ENCODE measurements around the gene ALLC. TPM values are rescaled to one million over a fixed set of nuclear protein-coding genes. Genes with fewer than 3 reads are reported as not detected.
"Not testable (repeated sequence)": the region's sequence is repeated elsewhere in the genome, so short reads cannot be mapped to it uniquely, and the experiment has no call there.

ALLC gene
- total RNA-seq, 4 donors from 2014 or later, result not detected

DNA sequence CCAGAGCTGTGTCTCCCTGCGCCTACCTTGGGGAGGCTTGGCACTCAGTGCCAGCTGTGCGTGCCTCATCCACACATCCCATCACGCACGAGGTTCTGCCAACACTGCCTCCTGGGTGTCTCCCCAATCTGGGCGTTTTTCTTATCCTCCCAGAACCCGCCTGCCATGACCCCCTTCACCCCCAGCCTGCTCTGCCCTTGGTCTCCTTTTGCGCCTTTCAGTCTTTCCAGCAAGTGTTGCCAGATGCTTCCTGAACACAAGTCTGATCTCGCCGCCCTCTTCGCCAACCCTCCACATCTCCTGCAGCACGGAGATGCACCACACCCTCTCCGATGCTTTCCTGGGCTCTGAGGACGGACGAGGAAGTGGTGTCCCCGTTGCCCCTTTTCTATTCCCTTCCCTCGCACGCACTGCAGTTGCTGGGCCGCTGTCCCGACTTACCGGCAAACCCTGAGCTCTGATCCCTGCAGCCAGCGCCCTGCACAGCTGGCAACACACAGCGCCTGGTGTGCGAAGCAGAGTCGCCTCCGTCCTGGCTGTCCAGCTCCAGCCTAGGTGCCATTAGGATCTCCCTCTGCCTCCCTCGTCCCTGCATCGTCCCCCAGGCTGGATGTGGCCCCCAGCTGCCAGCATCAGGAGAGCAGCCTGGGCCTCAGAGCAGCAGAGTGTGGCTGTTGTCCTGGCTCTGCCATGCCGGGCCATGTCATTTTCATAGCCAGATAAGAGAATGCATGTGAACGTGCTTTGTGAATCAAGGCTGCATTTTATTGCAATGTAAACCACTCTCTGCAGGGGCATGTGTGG is 22.6 kb upstream of the ALLC start:
- DNase-seq, result no peak
- Histone ChIP-seq H3K27ac (no peak overlapping the region), H3K4me1 (peaks cover 0 to 13% (median 0%) of the 10 kb centered on the region in 3 donors), H3K9me3 (no peaks in the 10 kb centered on the region), H3K4me3 (no peak overlapping the region), H3K36me3 (no peaks in the 10 kb centered on the region), H3K27me3 (peaks cover 0 to 38% (median 0%) of the 10 kb centered on the region in 4 donors)
- intact Hi-C loops (cut with DNase I), result no loop called here
- 37 to 42% methylated on average over 21 to 27 of the region's 29 CpGs for WGBS, 2 donors
- TF ChIP-seq, protein P1, sequence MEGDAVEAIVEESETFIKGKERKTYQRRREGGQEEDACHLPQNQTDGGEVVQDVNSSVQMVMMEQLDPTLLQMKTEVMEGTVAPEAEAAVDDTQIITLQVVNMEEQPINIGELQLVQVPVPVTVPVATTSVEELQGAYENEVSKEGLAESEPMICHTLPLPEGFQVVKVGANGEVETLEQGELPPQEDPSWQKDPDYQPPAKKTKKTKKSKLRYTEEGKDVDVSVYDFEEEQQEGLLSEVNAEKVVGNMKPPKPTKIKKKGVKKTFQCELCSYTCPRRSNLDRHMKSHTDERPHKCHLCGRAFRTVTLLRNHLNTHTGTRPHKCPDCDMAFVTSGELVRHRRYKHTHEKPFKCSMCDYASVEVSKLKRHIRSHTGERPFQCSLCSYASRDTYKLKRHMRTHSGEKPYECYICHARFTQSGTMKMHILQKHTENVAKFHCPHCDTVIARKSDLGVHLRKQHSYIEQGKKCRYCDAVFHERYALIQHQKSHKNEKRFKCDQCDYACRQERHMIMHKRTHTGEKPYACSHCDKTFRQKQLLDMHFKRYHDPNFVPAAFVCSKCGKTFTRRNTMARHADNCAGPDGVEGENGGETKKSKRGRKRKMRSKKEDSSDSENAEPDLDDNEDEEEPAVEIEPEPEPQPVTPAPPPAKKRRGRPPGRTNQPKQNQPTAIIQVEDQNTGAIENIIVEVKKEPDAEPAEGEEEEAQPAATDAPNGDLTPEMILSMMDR (IDR thresholded peaks at IDR 0.05), result no peak
- no peak for TF ChIP-seq POLR2A (IDR thresholded peaks at IDR 0.05)

DNA sequence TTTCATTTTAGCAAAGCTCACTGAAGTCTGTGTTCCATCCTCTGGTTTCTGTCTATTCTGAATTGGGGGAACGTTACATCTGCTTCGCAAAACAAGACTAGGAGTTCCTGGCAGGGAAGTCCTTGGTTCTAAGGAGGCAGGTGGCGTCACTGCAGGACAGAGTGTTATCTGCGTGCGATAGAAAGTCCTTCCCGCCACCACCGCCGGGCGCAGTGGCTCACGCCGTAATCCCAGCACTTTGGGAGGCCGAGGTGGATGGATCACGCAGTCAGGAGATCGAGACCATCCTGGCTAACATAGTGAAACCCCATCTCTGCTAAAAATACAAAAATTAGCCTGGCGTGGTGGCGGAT is 22.0 kb upstream of the ALLC start:
- Histone ChIP-seq H3K4me1 (peaks cover 0 to 13% (median 0%) of the 10 kb centered on the region in 3 donors), H3K27me3 (peaks cover 0 to 38% (median 0%) of the 10 kb centered on the region in 4 donors)
- H3K4me3 ChIP-seq; H3K27ac ChIP-seq; DNase-seq; intact Hi-C loops (cut with DNase I); H3K9me3 ChIP-seq; H3K36me3 ChIP-seq: not testable (repeated sequence)
- WGBS, 2 donors, result 82 to 93% methylated on average over 10 to 13 of the region's 16 CpGs

DNA sequence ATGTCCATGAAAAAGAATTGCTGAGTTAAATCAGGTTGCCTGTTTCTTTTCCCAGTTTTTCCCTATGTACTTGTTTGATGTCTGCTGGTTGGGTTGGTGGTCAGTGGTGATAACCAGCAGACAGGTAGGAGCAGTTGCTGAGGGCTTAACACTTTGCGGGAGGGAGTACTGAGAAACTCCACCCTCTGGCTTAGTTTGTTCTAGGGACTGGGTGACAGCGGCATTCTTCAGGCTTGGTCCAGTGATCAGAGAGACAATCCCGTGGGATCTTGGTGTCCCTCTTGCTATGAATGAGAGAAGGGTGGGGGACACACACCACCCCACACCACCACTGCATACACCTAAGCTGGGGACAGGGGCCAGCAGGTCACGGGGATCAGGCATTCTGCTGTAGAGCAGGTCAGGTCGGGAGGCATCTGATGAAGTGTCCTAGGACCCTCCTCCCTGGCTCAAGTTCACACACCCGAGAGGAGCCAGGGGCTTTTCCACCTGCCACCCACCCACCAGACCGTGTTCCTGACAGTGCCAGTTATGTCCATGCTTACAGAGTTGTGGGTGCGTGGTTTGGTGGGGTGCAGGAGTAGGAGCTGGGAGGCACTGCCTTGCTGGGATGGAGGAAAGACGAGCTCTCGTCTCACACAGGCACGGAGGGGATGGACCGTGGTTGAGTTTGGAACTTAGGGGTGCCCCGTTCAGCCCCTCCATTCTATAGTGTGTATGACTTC is 21.3 kb upstream of the ALLC start:
- WGBS, 2 donors, result 76 to 82% methylated on average over 6 to 7 of the region's 13 CpGs
- Histone ChIP-seq H3K36me3 (no peaks in the 10 kb centered on the region), H3K27ac (no peak overlapping the region), H3K4me3 (no peak overlapping the region), H3K27me3 (peaks cover 0 to 38% (median 0%) of the 10 kb centered on the region in 4 donors), H3K4me1 (peaks cover 0 to 13% (median 0%) of the 10 kb centered on the region in 3 donors), H3K9me3 (no peaks in the 10 kb centered on the region)
- intact Hi-C loops (cut with DNase I), result no loop called here
- DNase-seq, result no peak
- no peak for TF ChIP-seq POLR2A (IDR thresholded peaks at IDR 0.05)
- TF ChIP-seq, protein P1 (IDR thresholded peaks at IDR 0.05), result no peak

DNA sequence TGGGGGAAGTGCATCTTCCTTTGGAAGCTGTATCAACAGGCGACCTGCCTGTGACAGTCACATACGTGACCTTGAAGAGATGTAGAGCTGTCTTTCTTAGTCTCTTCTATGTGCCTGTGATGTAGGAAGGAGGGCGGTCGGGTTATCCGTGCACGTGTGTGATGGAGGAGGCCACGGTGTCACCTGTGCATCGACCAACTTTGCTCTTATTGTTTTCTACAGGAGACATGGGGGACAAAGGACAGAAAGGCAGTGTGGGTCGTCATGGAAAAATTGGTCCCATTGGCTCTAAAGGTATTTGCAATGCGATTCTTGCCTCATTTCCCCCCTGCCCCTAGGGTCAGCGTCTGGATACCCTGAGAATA is 20.7 kb upstream of the ALLC start:
- WGBS, 2 donors, result 83 to 88% methylated on average over 7 to 9 of the region's 11 CpGs
- Histone ChIP-seq H3K36me3 (no peaks in the 10 kb centered on the region), H3K4me3 (no peak overlapping the region), H3K9me3 (no peaks in the 10 kb centered on the region), H3K27me3 (peaks cover 0 to 38% (median 0%) of the 10 kb centered on the region in 4 donors), H3K4me1 (peaks cover 0 to 13% (median 0%) of the 10 kb centered on the region in 3 donors), H3K27ac (no peak overlapping the region)
- intact Hi-C loops (cut with DNase I), result no loop called here
- no peak for DNase-seq
- TF ChIP-seq POLR2A (IDR thresholded peaks at IDR 0.05), result no peak
- TF ChIP-seq, protein P1 (IDR thresholded peaks at IDR 0.05), result no peak

DNA sequence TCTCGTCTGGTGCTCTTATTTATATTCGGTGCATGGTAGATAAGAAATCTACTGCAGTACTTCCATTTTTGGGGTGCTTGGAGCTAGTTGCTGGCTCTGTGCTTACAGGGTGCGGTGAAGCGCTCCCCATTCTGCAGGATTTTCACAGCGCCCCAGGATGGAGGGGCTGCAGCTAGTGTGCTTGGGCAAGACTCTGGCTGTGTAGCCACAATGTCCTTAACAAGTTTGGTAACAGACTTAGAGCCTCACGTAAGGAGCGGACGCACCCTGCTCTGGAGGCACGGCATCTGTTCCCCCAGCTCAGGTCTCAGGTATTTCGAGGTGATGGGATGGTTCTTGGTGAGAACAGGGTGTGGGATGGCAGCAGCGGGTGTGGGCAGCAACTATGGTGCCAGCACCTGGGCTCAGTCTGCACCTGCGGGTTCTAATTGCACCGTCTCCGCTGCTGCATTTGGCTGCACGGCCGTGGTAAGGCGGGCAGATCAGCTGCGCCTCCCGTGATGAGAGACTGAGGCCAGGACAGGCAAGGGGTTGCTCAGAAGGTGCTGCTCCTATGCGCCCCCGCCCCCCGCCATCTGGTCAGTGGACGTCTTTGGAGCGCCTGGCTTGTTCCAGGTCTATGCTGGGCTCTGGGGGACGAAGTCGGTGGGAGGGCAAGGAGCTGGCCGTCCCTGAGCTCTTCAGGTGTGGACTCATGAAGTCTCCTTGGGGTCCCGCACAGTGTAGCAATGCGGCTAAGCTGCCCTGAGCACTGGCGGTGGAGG is 20.1 kb upstream of the ALLC start:
- no peaks in the 10 kb centered on the region for H3K36me3 ChIP-seq
- H3K27ac ChIP-seq, result no peak overlapping the region
- H3K9me3 ChIP-seq, result no peaks in the 10 kb centered on the region
- WGBS, 2 donors, result 91 to 92% methylated on average over 14 to 15 of the region's 30 CpGs
- intact Hi-C loops (cut with DNase I), result no loop called here
- H3K27me3 ChIP-seq, result peaks cover 0 to 38% (median 0%) of the 10 kb centered on the region in 4 donors
- no peak for DNase-seq
- H3K4me1 ChIP-seq, result peaks cover 0 to 13% (median 0%) of the 10 kb centered on the region in 3 donors
- H3K4me3 ChIP-seq, result no peak overlapping the region
- TF ChIP-seq, protein P1 (IDR thresholded peaks at IDR 0.05), result no peak
- TF ChIP-seq POLR2A (IDR thresholded peaks at IDR 0.05), result no peak
